Endothelial cell of umbilical vein (primary cell): Measurements from ENCODE around the gene NFIC. TPM values are rescaled to one million over a fixed set of nuclear protein-coding genes. Genes with fewer than 3 reads are reported as not detected.

Experiments used
- BruUV-seq: library from RNA; stranded (reverse); fragments of 400-500 nt; replicated peaks from 2 replicates; lab custom pipeline; 2021; lab: Mats Ljungman, UMichigan
- CTCF ChIA-PET: fragments of 300-600, 350-600 bp; sonication (Branson Sonifier 250); formaldehyde crosslinking; loops from one replicate; lab custom pipeline; 2021; ENCODE audit warnings: antibody characterized with exemption, inconsistent platforms; lab: Charles Lee
- POLR2A ChIA-PET: fragments of 300-600, 350-600 bp; sonication (Branson Sonifier 250); formaldehyde crosslinking; loops from one replicate; lab custom pipeline; 2021; ENCODE audit warnings: antibody characterized with exemption, inconsistent platforms; lab: Charles Lee
- DNase-seq: peaks from one replicate; pipeline ENCODE4 v3.0.0-alpha.2; 2011; ENCODE audit warnings: low read depth, low spot score
- FAIRE-seq: peaks from 2 replicates; lab custom pipeline; 2011; peaks lifted over from hg19 to GRCh38; lab: Jason Lieb, UNC
- H2AFZ ChIP-seq: 2 replicates; pipeline ENCODE4 v1.6.0; 2012; ENCODE audit warnings: low read depth, low read length, control low read depth, inconsistent platforms
- H3K27ac ChIP-seq: 2 replicates; pipeline ENCODE4 v1.5.1; 2011; ENCODE audit warnings: low read depth, mild to moderate bottlenecking, control low read depth, low read length, moderate library complexity; ENCODE audit not compliant: insufficient read depth
- H3K27me3 ChIP-seq, 2 experiments: 2 replicates each; pipeline versions ENCODE4 v1.6.0 to v1.6.1; 2011; ENCODE audit warnings: low read length in 2 of 2, mixed read lengths in 1 of 2; ENCODE audit not compliant: control insufficient read depth in 2 of 2, insufficient read depth in 2 of 2
- H3K36me3 ChIP-seq, 2 experiments: 2 replicates in 1 of 2; 3 replicates in 1 of 2; pipeline ENCODE4 v1.5.1; 2011; ENCODE audit warnings: low read length in 2 of 2, mild to moderate bottlenecking in 1 of 2, moderate library complexity in 1 of 2; ENCODE audit not compliant: control insufficient read depth in 2 of 2, insufficient read depth in 2 of 2; ENCODE audit errors: extremely low read depth in 1 of 2
- H3K4me1 ChIP-seq: 3 replicates; pipeline ENCODE4 v1.5.1; 2011; ENCODE audit warnings: mild to moderate bottlenecking, low read length; ENCODE audit not compliant: control insufficient read depth, insufficient read depth; ENCODE audit errors: extremely low read depth
- H3K4me2 ChIP-seq: 2 replicates; pipeline ENCODE4 v1.6.1; 2011; ENCODE audit warnings: low read length, control low read depth, mixed read lengths; ENCODE audit not compliant: insufficient read depth
- H3K4me3 ChIP-seq, 3 experiments: fragments of 200-600 bp in 1 of 3; sonication (generic), shearing (Covaris generic) in 1 of 3; replicated peaks in 1 of 3; 2 replicates each; pipeline ENCODE4 v1.5.1; 2011 to 2016; ENCODE audit warnings: control low read depth in 3 of 3, low read length in 3 of 3, mild to moderate bottlenecking in 2 of 3, inconsistent platforms in 1 of 3, low read depth in 1 of 3, moderate library complexity in 1 of 3; ENCODE audit not compliant: insufficient read depth in 1 of 3
- H3K79me2 ChIP-seq: 2 replicates; pipeline ENCODE4 v1.6.0; 2012; ENCODE audit warnings: low read length, inconsistent platforms; ENCODE audit not compliant: control insufficient read depth, insufficient read depth
- H3K9ac ChIP-seq: replicated peaks from 2 replicates; pipeline ENCODE3; 2011; ENCODE audit warnings: low read length, control low read depth; ENCODE audit not compliant: insufficient read depth; ENCODE audit errors: extremely low read depth
- H3K9me1 ChIP-seq: replicated peaks from 3 replicates; pipeline ENCODE4 v1.6.0; 2011; ENCODE audit warnings: mild to moderate bottlenecking, low read length; ENCODE audit not compliant: control insufficient read depth, insufficient read depth; ENCODE audit errors: extremely low read depth
- H3K9me3 ChIP-seq: replicated peaks from 2 replicates; pipeline ENCODE4 v1.5.1; 2012; ENCODE audit warnings: low read length, inconsistent platforms; ENCODE audit not compliant: control insufficient read depth, insufficient read depth
- H4K20me1 ChIP-seq: replicated peaks from 2 replicates; pipeline ENCODE3; 2011; ENCODE audit warnings: mild to moderate bottlenecking, low read length; ENCODE audit not compliant: control insufficient read depth, insufficient read depth; ENCODE audit errors: extremely low read depth
- CTCF ChIP-seq, 2 donors: IDR thresholded peaks; 1 replicate in 1 of 2; 2 replicates in 1 of 2; pipeline ENCODE4 v1.5.1; 2011; ENCODE audit warnings: low read length in 2 of 2, mild to moderate bottlenecking in 2 of 2, moderate library complexity in 2 of 2, control low read depth in 1 of 2, inconsistent platforms in 1 of 2, low read depth in 1 of 2; ENCODE audit not compliant: insufficient read depth in 1 of 2; ENCODE audit errors: extremely low read depth in 1 of 2
- EZH2 ChIP-seq: IDR thresholded peaks from 2 replicates; pipeline ENCODE4 v1.6.1; 2012; ENCODE audit warnings: borderline replicate concordance, low read depth, mild to moderate bottlenecking, moderate library complexity, low read length, inconsistent platforms; ENCODE audit not compliant: severe bottlenecking
- FOS ChIP-seq: IDR thresholded peaks from 2 replicates; pipeline ENCODE4 v1.6.1; 2011; ENCODE audit warnings: mild to moderate bottlenecking, low read length, moderate library complexity, borderline replicate concordance; ENCODE audit not compliant: insufficient read depth
- GATA2 ChIP-seq: IDR thresholded peaks from 2 replicates; pipeline ENCODE4 v1.7.0; 2011; ENCODE audit warnings: low read depth, mild to moderate bottlenecking, moderate library complexity, mixed read lengths, low read length; ENCODE audit not compliant: insufficient read length, insufficient read depth
- JUN ChIP-seq: IDR thresholded peaks from 2 replicates; pipeline ENCODE4 v1.6.1; 2011; ENCODE audit warnings: borderline replicate concordance, low read depth; ENCODE audit not compliant: insufficient read length, insufficient read depth
- MYC ChIP-seq: IDR thresholded peaks from one replicate; pipeline ENCODE4 v1.6.1; 2011; ENCODE audit warnings: mild to moderate bottlenecking, low read depth, low read length
- POLR2A ChIP-seq: IDR thresholded peaks from 2 replicates; pipeline ENCODE4 v1.6.1; 2012; ENCODE audit warnings: low read depth, mild to moderate bottlenecking, control low read depth, low read length
- POLR2AphosphoS5 ChIP-seq: IDR thresholded peaks from 2 replicates; pipeline ENCODE4 v1.6.1; 2012; ENCODE audit warnings: low read depth, mild to moderate bottlenecking, control low read depth, low read length, moderate library complexity; ENCODE audit not compliant: insufficient read depth
- dilution Hi-C: fragments of 300-500 bp; cut with MboI; formaldehyde crosslinking; loops from one replicate; pipeline ENCODE4 v1.15.0; 2019; ENCODE audit warnings: low sequenced_read_pairs; ENCODE audit not compliant: extremely low pct_ligation_motif_present
- intact Hi-C: fragments of 100-400 bp; cut with micrococcal nuclease; formaldehyde crosslinking; loops from one replicate; pipeline ENCODE4 v1.10.0; 2022
- polyA plus RNA-seq, 4 experiments: library from polyadenylated mRNA; depleted of rRNA in 3 of 4; stranded (reverse) in 3 of 4; unstranded in 1 of 4; fragments of >200 nt; gene quantifications; 2 replicates each; pipeline versions ENCODE4 v1.2.1 to v1.2.3, GENCODE V29; 2011 to 2012; ENCODE audit warnings: missing spikeins in 1 of 4
- total RNA-seq: library from RNA; stranded (reverse); gene quantifications from 2 replicates; pipeline ENCODE4 v1.2.3, GENCODE V29; 2021
- TF ChIP-seq, protein P1 (sequence below): IDR thresholded peaks from 2 replicates; pipeline ENCODE4 v1.6.1; 2011; ENCODE audit not compliant: insufficient read depth, insufficient read length

Gene NFIC
- total and polyA plus RNA-seq, 2 donors (not counting 3 experiments of a cell fraction or from before 2014, with no cell fraction given), result 11.4 to 133 TPM

GRCh38 chr19:3431760-3432397 is 65.5 kb downstream of the NFIC start:
- POLR2A ChIA-PET, result no interaction called here

More at GRCh38 chr19:3431760-3432397, 65.5 kb downstream of the NFIC start:
- CTCF ChIA-PET, result interaction anchor here (0.8 to 2.2 kb wide), 8 partner anchors 8 to 105 kb away, joined by 3 to 5 read pairs (median 3); no protein-coding TSS in a partner anchor
- intact Hi-C loops, result no loop called here
- H3K4me1 ChIP-seq, result peaks cover 30% of the 10 kb centered on the region
- no peaks in the 10 kb centered on the region for H3K9me1 ChIP-seq
- FAIRE-seq, result no peak
- H3K36me3 ChIP-seq, result peaks cover 4 to 5% of the 10 kb centered on the region in 2 experiments
- BruUV-seq, result no TSS peak
- no peak overlapping the region for H2AFZ ChIP-seq
- H3K9me3 ChIP-seq, result no peaks in the 10 kb centered on the region
- peaks cover 12% of the 10 kb centered on the region for H3K79me2 ChIP-seq
- H4K20me1 ChIP-seq, result no peaks in the 10 kb centered on the region
- H3K4me2 ChIP-seq, result no peak overlapping the region
- no peaks in the 10 kb centered on the region for H3K27me3 ChIP-seq
- no peak overlapping the region for H3K27ac ChIP-seq
- DNase-seq, result no peak
- TF ChIP-seq, protein P1, sequence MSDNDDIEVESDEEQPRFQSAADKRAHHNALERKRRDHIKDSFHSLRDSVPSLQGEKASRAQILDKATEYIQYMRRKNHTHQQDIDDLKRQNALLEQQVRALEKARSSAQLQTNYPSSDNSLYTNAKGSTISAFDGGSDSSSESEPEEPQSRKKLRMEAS, result no peak
- TF ChIP-seq CTCF (IDR thresholded peaks at IDR 0.05; ENCODE audit: extremely low read depth in 1 of 2, insufficient read depth in 1 of 2, low read depth in 1 of 2, low read length in 2 of 2) (no peak), POLR2AphosphoS5 (no peak), MYC (no peak), EZH2 (no peak), GATA2 (no peak), JUN (no peak), FOS (no peak), POLR2A (no peak)
- no peak overlapping the region for H3K4me3 ChIP-seq
- dilution Hi-C loops, result no loop called here
- H3K9ac ChIP-seq, result no peak overlapping the region
